GM13977 (cell line): ENCODE data around the gene PGLYRP1.

ENCODE experiments used
- DNase-seq: peaks from one replicate; pipeline ENCODE4 v3.0.0; 2012; ENCODE audit warnings: low spot score
- CTCF ChIP-seq: IDR thresholded peaks from 2 replicates; pipeline ENCODE4 v1.5.1; 2012; ENCODE audit warnings: mild to moderate bottlenecking, control low read depth; ENCODE audit not compliant: insufficient read depth; ENCODE audit errors: extremely low read depth, missing control alignments
- in situ Hi-C: fragments of 300-500 bp; cut with MboI; formaldehyde crosslinking; loops from one replicate; pipeline ENCODE4 v1.12.0; 2022; ENCODE audit warnings: low sequenced_read_pairs, low pct_unique_long_range_greater_than_20kb, mixed read lengths, inconsistent platforms; ENCODE audit not compliant: unreplicated experiment

Gene PGLYRP1

GRCh38 chr19:46042252-46042883, 19.5 kb upstream of the PGLYRP1 start:
- in situ Hi-C loops = no loop called here
- DNase-seq = no peak
- no peak for TF ChIP-seq CTCF

GRCh38 chr19:46040952-46041500, 18.2 kb upstream of the PGLYRP1 start, which contains the start of gene IGFL4:
IGFL4 (minus strand) TSS chr19:46041002; CDS start chr19:46040962, 40 bp downstream.
- DNase-seq = no peak
- in situ Hi-C loops = no loop called here

GRCh38 chr19:46040125-46040524, 17.3 kb upstream of the PGLYRP1 start:
- TF ChIP-seq CTCF = no peak
- in situ Hi-C loops = no loop called here
- no peak for DNase-seq

More at GRCh38 chr19:46040952-46041500, 18.2 kb upstream of the PGLYRP1 start, which contains the start of gene IGFL4:
- no peak for TF ChIP-seq CTCF

- in situ Hi-C loops = no loop called here
- DNase-seq = no peak
- TF ChIP-seq CTCF = no peak
These were observed 13.9 kb upstream of the PGLYRP1 start for GRCh38 chr19:46036744-46037128.

GRCh38 chr19:46035986-46036743, 13.3 kb upstream of the PGLYRP1 start:
- in situ Hi-C loops = no loop called here
- no peak for TF ChIP-seq CTCF
- no peak for DNase-seq

- TF ChIP-seq CTCF = no peak
- DNase-seq = no peak
- in situ Hi-C loops = no loop called here
These were observed 12.7 kb upstream of the PGLYRP1 start for GRCh38 chr19:46035546-46035945.
